Medulla oblongata (tissue), 1 donor: ENCODE results near the gene SPOCK3.
"Not testable (repeated sequence)": the region's sequence is repeated elsewhere in the genome, so short reads cannot be mapped to it uniquely, and the experiment has no call there.

Experiments used
- DNase-seq: peaks from one replicate; pipeline ENCODE4 v3.0.0-alpha.2; 2015; ENCODE audit errors: extremely low spot score

SPOCK3 gene

DNA sequence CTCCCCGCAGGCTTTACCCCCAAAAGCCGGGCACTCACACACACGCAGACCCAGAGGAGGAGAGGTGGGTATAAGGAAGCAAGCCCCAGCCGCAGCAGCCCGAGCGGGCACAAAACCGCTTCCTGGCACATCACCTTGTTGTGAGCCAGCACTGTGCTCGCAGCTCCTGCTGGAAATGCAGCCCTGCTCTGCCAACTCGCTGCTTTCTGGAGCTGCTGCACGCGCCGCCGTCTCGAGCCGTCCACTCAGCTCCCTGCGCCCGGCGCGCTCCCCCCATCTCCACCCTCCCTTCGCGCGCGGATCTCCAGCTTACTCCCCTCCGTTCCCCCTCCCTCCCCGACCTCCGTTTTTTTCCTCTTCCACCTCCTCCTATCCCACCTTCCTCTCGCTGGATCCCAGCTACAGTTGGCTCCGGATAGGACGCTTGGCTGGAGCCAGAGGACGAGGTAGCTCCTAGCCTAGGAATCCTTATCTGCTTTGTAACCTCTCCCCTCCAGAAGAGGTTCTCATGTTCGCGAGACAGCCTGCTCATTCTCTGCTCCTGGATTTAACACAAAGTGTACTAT is at the start of gene SPOCK3:
TSS of gene SPOCK3 (minus strand) at position 179 of the 566 bp plus-strand sequence.
- DNase-seq: peak; percentile 70

DNA sequence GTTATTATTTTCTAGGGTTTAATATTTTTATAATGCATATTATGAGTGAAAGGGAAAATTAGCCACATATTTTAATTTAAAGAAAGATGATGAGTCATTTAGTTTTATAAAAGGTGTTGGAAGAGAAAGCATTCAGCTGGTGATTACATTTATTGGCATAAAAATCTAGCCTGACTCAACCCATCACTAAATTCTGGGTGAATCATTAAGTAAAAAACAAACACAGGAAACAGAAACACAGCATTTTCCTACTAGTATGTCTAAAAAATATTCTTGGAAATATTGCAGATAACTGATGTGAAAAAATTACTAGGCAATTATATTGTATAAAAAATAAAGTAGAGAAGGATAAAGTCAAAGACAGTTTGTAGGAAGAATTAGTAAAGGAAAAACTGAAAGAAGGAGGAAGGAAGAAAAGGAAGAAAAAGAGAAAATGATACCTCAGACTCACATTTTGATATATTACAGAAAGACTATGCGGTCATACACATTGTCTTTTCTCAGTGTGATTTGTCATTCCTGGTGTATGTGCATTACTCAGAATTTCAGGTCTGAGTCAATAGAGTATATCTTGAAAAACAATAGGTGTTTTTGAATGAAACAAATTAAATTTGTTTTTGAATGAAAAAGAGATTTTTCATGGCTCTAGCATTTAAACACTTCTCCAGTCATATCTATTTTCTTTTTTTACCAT is 48.0 kb upstream of the SPOCK3 start:
- no peak for DNase-seq

DNA sequence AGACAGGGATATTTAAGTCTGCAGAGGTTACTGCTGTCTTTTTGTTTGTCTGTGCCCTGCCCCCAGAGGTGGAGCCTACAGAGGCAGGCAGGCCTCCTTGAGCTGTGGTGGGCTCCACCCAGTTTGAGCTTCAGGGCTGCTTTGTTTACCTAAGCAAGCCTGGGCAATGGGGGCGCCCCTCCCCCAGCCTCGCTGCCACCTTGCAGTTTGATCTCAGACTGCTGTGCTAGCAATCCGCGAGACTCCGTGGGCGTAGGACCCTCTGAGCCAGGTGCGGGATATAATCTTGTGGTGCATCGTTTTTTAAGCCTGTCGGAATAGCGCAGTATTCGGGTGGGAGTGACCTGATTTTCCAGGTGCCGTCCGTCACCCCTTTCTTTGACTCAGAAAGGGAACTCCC is 47.3 kb upstream of the SPOCK3 start:
- not testable (repeated sequence) for DNase-seq

DNA sequence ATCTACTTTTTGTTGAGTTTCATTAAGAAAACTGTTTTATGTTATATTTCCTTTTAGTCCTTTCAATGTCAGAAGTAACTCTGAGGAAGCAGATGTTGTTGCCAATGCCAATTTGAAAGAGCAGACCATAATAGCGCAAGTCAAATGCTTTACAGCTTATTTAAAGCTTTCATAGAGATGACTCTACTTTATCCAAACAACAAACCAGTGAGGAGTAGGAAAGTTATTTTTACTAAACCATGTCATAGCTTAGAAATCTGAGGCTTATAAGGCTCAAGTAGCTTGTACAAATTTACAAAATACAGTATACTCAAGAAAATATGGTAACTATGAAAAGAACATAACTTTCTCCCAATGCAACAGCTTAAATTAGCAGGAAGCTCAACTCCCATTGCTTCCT is 40.1 kb upstream of the SPOCK3 start:
- no peak for DNase-seq

DNA sequence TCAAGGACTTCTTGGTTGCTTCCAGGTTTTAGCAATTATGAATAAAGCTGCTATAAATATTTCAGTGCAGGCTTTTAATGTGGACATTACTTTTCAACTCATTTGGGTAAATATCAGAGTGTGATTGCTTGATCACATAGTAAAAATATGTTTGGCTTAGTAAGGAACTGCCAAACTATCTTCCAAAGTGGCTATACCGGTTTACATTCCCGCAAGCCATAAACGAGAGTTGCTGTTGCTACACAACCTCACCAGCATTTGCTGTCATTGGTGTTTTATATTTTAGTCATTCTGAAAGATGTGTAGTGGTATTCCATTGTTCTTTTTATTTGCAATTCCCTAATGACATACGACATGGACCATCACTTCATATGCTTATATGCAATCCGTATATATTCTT is 30.9 kb upstream of the SPOCK3 start:
- no peak for DNase-seq

- no peak for DNase-seq
Measured at GRCh38 chr4:167248271-167248670, 14.0 kb upstream of the SPOCK3 start.

DNA sequence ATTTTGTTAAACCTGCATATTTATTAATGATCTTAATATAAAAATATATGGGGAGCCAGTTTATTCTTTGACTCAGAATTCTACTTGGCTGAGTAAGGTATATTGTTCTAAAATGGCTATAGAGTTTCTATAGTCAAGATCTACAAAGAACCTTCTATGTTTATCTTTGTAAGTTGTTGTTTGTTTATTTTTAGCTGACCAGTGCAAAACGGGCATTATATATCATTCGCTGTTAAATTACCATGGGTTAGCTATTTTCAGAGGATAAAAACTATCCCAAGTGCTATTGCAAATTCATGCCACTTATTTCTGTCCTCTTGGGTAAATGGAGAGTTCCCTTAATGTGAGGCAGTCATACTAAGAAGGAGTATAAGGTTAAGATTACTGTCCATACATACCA is 5.3 kb upstream of the SPOCK3 start:
- DNase-seq: no peak

DNA sequence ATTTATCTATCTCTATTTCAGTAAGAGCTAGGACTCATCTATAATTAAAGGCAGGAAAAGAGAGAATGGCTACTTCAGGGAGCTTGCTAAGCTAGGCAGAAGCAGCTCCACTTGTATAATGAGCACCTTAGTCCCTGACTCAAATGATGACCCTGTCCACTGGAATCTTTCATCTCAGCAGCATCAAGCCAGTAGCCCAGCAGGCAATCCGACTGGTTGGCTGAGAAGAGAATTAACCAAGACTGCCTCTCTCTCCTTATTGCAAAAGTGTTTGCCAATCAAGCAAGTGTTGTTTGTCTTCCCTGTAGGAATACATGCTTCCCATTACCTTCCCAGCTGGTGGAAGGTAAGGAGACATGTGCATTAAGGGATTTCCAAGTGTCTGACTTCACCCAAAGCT is 3.9 kb upstream of the SPOCK3 start:
- no peak for DNase-seq

DNA sequence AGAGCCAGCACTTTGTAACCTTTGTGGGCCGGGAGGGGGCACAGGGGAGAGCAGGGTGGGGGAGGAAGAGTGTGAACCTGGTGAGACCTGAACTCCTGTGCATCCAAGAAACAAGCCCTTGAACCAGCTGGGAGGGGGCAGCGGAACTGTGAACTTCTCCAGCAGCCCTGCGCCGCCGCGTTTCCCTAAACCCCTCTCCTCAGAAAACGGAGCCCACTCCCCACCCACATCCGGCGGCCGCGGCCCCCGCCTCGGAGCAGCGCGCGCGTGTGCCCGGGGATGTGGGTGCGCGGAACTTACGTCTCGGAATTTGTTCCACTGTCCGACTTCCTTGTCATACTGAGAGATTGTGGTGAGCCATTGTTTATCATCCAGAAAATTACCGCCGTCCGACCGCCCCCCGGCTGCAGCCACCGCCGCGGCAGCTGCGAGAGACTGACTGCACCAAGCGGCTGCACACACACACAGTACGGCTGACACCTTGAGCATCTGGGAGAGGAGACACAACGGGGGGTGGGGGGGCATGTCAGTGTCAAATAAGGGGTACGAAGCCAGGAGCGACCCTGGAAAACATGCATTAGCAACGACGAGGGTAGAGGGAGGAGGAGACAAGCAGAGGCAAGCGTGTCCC is 494 bp downstream of the SPOCK3 start:
- no peak for DNase-seq

DNA sequence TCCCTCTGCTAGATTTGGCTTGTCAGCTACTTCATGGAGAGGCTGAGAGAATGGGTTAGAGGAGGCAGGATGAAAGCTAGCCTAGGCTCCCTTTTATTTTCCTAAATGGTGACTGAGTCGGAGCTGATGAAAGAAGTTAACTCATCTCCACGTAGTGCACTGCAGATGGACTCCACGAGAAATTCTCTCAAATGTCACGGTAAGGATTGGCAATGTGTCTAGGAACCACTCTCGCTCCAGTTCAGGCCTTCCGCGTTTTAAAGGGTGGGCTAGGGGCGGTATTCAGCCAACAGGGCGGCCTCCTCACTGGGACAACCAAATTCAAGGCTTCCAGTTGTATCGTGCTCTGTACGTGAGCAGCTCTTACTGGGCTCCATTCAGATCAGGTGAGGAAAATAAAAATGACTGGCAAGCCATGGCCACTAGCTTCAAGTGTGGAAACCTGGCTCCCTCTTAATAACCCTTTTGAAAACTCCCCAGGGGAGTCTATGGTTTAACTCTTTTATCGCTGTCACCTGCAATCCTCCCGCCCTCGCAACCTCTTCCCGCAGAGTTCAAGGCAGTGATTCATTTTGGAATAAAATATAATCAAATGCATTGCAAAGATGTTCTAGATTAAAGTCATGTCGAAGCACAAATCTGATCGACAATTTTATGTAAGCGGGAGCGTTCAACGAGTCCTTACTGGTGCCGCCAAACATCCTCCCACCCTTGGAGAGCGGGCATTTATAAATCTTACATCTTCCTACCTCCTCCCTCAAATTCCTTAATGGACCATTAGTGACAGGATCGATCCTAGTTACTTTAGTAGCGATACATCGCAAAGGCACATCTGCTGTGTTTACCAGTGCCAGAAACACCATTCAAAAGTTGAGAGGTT is 1.2 kb downstream of the SPOCK3 start:
- peak; percentile 57 for DNase-seq

GRCh38 chr4:167230744-167231143 is 3.5 kb downstream of the SPOCK3 start:
- DNase-seq: no peak

DNA sequence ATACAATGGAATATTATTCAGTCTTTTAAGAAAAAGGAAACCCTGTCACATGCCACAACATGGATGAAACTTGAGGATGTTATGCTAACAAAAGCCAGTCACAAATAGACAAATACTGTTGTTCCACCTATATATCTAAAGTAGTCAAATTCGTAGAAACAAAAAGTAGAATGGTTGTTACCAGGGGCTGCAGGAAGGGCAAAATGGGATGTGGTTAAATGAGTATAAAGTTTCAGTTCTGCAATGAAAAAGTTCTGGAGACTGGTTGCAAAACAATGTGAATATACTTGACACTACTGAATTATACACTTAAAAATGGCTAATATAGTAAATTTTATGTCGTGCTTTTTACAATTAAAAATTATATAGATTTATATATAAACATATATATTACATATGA is 12.2 kb downstream of the SPOCK3 start:
- no peak for DNase-seq

DNA sequence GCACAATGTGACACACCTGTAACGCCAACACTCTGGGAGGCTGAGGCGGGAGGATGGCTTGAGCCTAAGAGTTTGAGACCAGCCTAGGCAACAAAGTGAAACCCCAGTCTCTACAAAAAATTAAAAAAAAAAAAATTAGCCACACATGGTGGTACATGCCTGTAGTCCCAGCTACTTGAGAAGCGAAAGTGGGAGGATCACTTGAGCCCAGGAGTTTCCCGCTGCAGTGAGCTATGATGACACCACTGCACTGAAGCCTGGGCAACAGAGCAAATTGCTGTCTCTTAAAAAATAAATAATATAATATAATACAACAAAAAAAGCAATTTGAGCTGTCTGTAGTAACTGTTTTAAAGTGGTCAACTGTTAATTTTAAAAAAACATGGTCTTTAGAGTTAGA is 13.2 kb downstream of the SPOCK3 start:
- no peak for DNase-seq

GRCh38 chr4:167218022-167218608 is 16.2 kb downstream of the SPOCK3 start:
- DNase-seq: no peak

DNA sequence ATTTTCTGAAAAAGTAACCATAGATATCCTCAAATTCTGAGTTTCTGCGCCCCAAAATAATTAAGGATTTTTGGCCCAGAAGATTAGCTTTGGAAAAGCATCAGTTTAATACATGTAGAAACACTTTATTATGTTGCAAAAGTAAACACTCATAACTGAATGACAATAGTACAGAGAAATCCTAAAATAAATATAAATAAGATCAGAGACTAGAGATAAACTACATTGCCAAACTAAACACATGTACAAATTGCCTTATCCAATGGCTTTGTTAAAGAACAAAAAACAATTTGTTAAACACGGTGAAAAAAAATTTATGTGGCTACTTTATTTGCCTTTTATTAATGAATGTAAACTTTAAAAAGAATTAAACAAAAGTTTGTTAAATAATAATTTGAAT is 17.5 kb downstream of the SPOCK3 start:
- no peak for DNase-seq

DNA sequence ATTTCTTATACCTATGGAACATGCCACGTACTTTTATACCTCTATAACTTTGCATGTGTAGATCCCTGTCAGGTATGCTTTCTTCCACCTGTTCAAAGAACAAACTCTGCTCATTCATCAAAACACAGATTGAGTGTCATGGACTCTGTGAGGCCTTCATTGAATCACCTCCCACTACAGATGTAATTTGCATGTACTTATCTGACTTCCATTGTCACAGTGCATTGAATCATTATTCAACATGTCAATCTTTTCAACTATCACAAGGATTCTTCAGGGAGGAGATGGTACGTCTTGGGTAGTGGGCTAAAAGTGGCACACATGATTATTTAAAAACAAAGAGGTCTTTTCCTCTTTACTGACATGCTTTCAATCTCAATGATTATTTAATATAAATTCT is 24.1 kb downstream of the SPOCK3 start:
- peak; percentile 1 for DNase-seq

DNA sequence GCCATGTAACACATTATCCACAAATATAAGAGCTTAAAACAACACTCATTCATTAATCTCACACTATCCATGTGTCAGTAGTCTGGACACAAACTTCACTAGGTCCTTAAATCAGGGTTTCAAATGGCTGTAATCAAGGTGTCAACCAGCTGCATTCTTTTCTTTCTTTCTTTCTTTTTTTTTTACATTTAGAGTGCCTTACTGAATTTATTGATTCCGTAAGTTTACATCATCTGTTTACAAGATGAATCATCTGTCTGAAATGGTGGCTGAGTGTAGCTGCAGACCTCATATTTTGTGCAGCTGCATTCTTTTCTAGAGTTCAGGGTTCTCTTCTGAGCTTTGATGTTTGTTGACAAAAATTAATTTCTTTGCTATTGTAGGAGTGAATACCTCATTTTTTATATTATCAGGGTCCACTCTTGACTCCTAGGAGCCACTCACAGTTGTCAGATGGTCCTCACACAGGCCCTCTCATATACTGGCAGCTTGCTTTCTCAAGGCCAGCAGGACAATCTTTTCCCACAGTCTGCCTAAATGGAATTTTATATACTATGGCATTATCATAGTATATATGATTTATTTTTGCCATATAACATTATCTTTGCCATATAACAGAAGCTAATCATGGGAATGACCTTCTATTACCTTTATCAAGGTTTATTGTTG is 37.8 kb downstream of the SPOCK3 start:
- no peak for DNase-seq

DNA sequence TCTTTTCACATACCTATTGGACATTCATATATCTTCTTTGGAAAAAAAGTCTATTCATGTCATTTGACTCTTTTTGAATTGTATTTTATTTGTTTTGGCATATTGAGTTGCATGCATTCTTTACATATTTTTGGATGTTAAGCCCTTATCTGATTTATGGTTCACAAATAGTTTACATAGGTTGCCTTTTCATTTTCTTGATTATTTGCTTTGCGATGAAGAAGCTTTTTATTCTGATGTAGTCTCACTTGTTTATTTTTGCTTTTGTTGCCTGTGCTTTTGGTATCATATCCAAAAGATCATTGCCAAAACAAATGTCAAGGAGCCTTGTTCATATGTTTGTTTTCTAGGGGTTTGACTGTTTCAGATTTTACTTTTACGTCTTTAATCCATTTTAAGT is 43.9 kb downstream of the SPOCK3 start:
- no peak for DNase-seq

DNA sequence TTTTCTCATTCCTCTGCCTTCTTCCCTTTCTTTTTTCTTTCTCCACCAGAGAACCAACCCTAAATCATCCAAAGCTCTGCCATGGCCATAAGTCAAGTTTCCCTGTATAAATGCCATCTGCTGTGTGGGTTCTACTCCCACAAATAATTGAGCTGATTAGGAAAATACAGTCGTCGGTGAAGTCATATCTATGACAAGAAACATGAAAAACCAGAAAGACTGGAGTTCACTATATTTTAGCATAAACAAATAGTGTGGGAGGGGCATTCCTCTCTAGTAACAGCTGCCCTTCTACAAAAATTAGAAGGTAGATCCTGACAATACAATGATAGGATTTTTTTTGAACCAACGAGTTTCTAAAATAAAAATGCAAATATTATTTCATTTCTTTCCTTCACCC is 48.8 kb downstream of the SPOCK3 start:
- peak; percentile 1 for DNase-seq

- peak; percentile 52 for DNase-seq
Measured at GRCh38 chr4:167183036-167183435, 51.3 kb downstream of the SPOCK3 start.

DNA sequence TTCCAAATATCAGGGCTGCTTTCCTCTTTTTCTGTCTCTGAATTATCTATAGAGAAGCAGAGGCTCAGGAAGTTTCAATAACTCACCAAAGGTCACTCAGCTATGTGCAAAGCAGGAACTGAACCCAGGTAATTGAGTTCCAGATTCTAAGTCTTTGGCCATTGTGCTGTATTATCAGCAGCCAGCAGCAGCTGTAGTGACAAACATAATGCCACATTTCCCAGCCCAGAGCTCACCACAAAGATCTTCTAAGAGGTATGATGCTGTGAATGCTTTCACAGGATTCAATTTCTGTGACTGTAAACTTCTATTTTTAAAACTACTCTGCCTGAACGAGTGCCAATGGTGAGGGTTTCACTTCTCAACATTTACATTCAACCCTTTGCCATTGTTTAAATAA is 56.4 kb downstream of the SPOCK3 start:
- peak; percentile 16 for DNase-seq
